Astrocyte of the hippocampus (primary cell): ENCODE results near the gene STON1.
"Not testable (repeated sequence)": the region's sequence is repeated elsewhere in the genome, so short reads cannot be mapped to it uniquely, and the experiment has no call there.

Experiments used
- DNase-seq: peaks from one replicate; pipeline ENCODE4 v3.0.0; 2011; ENCODE audit warnings: low read depth, low spot score

The STON1 gene

GRCh38 chr2:48568547-48568946 is 38.6 kb downstream of the STON1 start:
- no peak for DNase-seq

DNA sequence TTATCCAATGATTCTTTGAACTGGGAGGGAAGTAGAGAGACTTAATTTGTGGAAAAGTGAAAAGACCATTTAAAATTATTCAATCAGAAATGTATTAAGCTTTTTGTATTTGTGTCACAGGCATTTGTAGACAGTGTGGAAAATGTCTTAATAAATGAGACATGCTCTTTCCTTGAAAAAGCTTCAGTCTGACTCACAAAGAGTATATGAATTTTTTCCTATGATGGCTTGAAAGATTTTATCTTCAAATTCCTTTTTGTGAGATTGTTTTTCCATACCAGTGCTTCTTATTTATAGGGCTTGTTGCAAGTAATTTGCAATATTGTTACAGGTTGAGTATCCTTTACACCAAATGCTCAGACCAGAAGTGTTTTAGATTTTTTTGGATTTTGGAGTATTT is 39.5 kb downstream of the STON1 start:
- DNase-seq, result no peak

- DNase-seq, result peak; percentile 26
Measured at GRCh38 chr2:48572816-48573215, 42.9 kb downstream of the STON1 start.

DNA sequence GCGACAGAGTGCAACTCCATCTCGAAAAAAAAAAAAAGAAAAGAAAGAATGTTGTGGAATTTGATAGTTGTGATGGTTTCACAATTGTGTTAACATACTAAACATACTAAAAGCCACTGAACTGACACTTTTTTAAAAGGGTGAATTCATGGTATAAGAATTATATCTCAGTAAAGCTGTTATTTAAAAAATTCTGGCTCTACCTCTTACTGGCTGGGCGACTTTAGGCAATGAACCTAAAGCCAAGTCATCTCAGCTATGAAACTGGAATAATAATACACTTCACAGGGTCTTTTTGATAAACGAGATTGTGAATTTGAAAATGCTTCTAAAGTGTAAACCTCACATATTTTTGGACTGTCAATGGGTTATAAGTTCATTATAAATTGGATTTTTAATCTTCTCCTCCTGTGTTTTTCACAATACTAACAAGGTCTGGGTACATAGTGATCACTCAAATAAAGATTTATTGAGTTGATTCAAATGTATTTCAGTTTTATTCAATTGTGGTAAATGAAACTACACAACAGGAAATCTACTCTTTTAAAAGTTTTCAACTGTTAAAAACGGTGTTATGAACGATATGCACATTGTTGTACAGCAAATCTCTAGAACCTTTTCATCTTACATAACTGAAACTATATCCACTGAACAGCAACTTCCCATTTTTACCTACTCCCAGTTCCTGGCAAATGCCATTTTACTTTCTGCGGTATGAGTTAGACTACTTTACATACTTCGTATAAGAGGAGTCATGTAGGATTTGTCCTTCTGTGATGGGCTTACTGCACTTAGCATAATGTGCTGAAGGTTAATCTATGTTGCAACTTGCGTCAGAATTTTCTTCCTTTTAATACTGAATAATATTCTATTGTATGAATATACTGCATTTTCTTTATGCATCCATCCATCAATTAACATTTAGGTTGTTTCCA is 44.7 kb downstream of the STON1 start:
- DNase-seq, result no peak

- no peak for DNase-seq
Measured at GRCh38 chr2:48578313-48578712, 48.4 kb downstream of the STON1 start.

GRCh38 chr2:48583961-48584360 is 54.0 kb downstream of the STON1 start:
- DNase-seq, result no peak

DNA sequence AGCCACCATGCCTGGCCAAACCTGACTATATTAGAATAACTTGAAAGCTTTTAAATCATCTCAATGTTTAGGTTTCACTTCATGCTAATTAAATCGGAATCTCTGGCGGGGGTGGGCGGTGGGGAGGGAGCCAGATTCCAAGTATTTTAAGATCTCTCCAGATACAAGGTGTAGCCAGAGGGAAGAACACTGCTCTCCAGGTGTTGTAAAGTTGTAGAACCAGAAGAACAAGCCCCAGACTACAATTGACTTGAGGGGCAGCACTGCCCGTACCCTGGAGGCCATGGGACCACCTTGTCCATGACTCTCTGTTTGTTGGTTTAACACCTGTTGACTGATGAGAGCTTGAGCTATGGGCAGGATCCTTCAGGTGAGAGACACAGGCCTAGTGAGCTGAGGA is 54.6 kb downstream of the STON1 start:
- DNase-seq, result no peak

- DNase-seq, result no peak
Measured at GRCh38 chr2:48586433-48586832, 56.5 kb downstream of the STON1 start.

GRCh38 chr2:48587560-48587959 is 57.6 kb downstream of the STON1 start:
- no peak for DNase-seq

GRCh38 chr2:48587961-48588360 is 58.0 kb downstream of the STON1 start:
- DNase-seq, result no peak

DNA sequence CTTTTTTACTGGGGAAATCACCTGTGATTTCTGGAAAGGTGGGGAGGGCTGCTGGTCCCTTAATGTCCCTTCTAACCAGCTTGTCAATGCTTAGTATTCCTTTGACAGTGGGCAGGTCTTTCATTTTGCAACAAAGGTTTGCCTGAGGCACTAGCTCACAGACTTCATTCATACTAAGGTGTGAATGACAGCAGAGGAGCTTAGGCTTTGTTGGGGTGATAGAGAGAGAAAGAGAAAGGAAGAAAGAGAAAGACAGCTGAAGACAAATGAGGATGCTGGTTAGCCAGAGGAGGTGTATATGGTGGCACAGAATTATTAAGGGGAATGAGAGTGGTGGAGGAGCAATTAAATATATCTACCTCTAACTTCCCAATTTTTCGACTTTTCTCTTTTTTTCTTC is 58.8 kb downstream of the STON1 start:
- no peak for DNase-seq

- peak; percentile 71 for DNase-seq
Measured at GRCh38 chr2:48589170-48589767, 59.3 kb downstream of the STON1 start.

- no peak for DNase-seq
Measured at GRCh38 chr2:48590017-48590416, 60.1 kb downstream of the STON1 start.

GRCh38 chr2:48592067-48592466 is 62.1 kb downstream of the STON1 start:
- DNase-seq, result no peak

DNA sequence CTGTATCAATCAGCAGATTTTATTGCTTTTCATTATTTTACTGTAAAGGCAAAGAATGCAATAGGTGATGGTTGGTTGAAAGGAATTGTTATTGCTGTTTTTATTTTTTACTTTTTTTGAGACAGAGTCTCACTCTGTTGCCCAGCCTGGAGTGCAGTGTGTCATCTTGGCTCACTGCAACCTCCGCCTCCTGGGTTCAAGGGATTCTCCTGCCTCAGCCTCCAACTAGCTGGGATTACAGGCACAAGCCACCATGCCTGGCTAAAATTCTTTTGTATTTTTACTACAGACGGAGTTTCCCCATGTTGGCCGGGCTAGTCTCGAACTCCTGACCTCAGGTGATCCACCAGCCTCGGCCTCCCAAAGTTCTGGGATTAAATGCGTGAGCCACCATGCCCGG is 66.8 kb downstream of the STON1 start:
- not testable (repeated sequence) for DNase-seq

GRCh38 chr2:48597492-48597891 is 67.5 kb downstream of the STON1 start:
- DNase-seq, result no peak

- peak; percentile 78 for DNase-seq
Measured at GRCh38 chr2:48600204-48600813, 70.4 kb downstream of the STON1 start.

DNA sequence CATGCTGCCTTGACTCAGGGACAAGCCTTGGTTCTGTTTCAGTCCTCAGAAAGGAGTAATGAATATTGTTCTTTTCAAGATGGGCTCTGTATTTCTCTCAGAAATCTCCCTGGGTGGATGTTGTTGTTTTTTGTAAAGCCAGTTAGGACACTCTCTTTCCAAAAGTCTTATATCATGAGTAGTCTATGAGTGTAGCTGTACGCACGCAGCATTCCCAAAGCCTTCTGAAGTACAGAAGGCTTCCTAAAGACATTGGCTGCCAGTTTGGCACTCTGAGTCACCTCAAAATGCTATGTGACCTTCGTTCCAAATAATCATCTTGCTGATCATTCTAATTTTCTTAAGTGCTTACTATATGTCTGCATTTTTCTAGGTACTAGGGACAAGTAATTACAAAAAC is 71.0 kb downstream of the STON1 start:
- peak; percentile 68 for DNase-seq

DNA sequence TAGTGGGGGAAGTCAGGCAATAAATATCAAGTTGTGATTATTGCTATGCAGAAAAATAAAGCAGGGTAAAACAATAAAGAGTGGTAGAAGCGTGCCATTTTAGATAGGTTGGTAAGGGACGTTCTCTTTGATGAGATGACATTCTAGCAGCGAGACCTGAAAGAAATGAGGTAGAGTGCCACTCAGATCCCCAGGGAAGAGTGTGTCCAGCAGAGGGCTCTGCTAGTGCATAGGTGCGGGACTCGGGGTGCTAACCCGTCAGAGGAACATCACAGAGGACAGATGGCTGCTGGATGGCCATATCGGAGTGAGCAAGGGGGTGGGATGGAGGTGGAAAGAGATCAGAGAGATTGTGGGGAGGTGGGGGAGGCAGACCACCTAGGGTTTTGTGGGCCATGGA is 71.4 kb downstream of the STON1 start:
- DNase-seq, result peak; percentile 49

GRCh38 chr2:48605482-48606175 is 75.7 kb downstream of the STON1 start:
- no peak for DNase-seq

DNA sequence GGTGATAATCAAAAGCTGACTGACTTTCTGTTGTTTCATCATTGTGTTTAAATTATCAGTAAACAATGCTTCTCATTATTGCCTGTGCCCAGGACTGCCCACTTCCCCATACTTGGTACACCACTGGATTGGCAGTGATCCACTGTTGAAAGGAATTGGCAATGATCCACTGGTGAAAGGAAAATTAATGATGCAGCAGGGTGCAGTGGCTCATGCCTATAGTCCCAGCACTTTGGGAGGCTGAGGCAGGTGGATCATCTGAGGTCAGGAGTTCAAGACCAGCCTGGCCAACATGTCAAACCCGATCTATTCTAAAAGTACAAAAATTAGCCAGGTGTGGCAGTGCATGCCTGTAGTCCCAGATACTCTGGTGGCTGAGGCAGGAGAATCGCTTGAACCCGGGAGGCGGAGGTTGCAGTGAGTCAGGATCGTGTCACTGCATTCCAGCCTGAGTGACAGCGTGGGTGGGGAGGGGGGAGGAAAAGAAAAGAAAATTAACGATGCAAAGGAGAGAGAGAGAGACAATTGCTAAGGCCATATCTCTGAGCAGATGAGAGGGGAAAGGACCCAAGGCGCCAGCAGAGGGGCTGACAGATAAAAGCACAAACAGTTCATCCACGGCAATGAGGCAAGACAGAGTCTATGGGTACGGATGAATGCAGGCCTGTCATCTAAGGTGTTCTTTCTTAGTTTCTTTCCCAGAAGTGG is 77.5 kb downstream of the STON1 start:
- peak; percentile 76 for DNase-seq
